C4-2B (cell line): ENCODE data around the gene TTC22.

Experiments
- H3K27ac ChIP-seq: fragments of 450-650 bp; 2 replicates; pipeline ENCODE4 v1.5.1; 2017
- ZFX ChIP-seq: fragments of 450-650 bp; IDR thresholded peaks from 2 replicates; pipeline ENCODE4 v1.6.1; 2017
- TF ChIP-seq, protein P1 (sequence below): fragments of 450-650 bp; conservative IDR thresholded peaks from 2 replicates; pipeline ENCODE4 v1.5.1; 2017; ENCODE audit warnings: mild to moderate bottlenecking

TTC22 gene

DNA sequence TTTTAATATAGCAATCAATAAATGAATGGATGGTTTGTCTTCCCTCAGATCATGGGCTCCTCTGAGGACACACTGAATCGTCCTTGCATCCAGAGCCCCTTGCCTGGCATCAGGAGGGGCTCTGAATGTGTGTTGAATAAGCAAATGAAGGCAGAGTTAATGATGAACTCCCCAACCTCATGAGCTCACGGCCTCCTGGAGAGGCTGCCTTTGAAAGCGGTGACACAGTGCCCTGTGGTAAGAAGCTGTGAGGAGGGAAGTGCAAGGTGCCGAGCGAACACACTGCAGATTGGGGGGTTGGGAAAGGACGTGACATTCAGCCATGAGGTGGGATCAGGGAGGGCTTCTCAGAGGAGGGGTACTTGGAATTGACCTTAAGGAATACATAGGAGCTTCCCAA lies 33.6 kb downstream of the TTC22 start:
- TF ChIP-seq, protein P1, sequence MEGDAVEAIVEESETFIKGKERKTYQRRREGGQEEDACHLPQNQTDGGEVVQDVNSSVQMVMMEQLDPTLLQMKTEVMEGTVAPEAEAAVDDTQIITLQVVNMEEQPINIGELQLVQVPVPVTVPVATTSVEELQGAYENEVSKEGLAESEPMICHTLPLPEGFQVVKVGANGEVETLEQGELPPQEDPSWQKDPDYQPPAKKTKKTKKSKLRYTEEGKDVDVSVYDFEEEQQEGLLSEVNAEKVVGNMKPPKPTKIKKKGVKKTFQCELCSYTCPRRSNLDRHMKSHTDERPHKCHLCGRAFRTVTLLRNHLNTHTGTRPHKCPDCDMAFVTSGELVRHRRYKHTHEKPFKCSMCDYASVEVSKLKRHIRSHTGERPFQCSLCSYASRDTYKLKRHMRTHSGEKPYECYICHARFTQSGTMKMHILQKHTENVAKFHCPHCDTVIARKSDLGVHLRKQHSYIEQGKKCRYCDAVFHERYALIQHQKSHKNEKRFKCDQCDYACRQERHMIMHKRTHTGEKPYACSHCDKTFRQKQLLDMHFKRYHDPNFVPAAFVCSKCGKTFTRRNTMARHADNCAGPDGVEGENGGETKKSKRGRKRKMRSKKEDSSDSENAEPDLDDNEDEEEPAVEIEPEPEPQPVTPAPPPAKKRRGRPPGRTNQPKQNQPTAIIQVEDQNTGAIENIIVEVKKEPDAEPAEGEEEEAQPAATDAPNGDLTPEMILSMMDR = no peak
- TF ChIP-seq ZFX = no peak
- no peak overlapping the region for H3K27ac ChIP-seq

GRCh38 chr1:54766726-54767125 lies 34.4 kb downstream of the TTC22 start:
- no peak overlapping the region for H3K27ac ChIP-seq
- no peak for TF ChIP-seq ZFX

- TF ChIP-seq, protein P1 = no peak
- no peak for TF ChIP-seq ZFX
- peak overlapping the region; percentile 24 for H3K27ac ChIP-seq
Measured at GRCh38 chr1:54764922-54765561, 36.1 kb downstream of the TTC22 start.

- H3K27ac ChIP-seq = peak within 1 kb of the TSS; percentile 88
Measured at GRCh38 chr1:54764133-54764921, 36.8 kb downstream of the TTC22 start, which contains the start of gene PARS2. Gene PARS2, minus strand, starts transcription at chr1:54764523. Its CDS starts 5,362 bp downstream, at chr1:54759161.

GRCh38 chr1:54763816-54764132 lies 37.3 kb downstream of the TTC22 start:
- 0 out of 2 replicates have a peak, but pooled peaks have one; percentile 56 for TF ChIP-seq ZFX
- TF ChIP-seq, protein P1 = no peak
- peak overlapping the region; percentile 88 for H3K27ac ChIP-seq

More at GRCh38 chr1:54764133-54764921, 36.8 kb downstream of the TTC22 start, which contains the start of gene PARS2:
- TF ChIP-seq ZFX = peak; percentile 22; the same call in 1 of the 2 replicates
- TF ChIP-seq, protein P1 = no peak

DNA sequence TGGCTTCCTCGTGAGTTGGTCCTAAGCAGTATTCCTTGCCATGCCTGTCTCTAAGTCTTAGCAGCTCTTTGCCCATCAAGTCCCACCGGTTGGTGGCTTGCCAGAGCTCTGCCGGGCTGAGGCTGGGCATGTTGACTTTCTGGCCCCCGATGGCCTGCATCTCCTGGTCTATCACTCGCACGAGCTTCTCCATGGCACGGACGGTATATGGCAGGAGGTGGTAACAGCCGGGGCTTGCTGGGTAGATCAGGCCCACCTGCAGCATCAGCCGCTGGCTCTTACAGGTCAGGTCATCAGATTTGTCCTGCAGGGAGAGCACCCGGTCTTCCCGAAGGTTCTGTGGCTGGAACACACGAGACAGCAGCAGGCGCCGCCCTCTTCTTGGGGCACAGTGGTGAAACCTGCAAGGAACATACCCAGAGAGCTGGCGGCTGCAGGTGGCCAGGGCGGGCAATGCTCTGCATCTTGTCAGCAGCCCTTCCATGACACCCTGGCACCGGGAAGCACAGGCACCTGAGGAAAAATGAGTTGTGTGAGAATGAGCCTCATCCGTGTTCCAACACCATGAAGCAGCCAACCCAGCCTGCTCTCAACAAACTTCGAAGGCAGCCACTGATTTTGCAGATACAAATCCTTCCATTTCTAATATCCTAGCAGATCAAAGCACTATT lies 42.3 kb downstream of the TTC22 start:
- no peak for TF ChIP-seq ZFX
- TF ChIP-seq, protein P1 = no peak
- H3K27ac ChIP-seq = no peak overlapping the region

DNA sequence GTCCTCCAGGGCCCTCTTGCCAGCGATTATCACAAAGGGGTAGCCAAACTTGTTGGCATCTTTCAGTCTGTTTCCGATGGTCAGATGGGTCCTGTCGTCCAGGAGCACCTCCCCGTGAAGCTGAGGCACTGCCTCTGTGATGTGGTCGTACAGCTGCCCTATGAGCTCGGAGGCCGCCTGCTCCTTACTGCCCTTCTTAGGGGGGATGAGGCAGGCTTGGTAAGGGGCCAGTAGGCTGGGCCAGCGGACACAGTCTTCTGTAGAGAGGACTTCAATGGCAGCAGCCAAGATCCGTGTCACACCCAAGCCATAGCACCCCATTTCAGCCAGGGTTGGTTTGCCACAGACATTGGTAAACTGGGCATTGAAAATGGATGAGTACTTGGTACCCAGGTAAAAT lies 43.3 kb downstream of the TTC22 start:
- TF ChIP-seq ZFX = no peak
- TF ChIP-seq, protein P1 = no peak
- H3K27ac ChIP-seq = no peak overlapping the region
